DOHH2 (cell line): ENCODE measurements around the gene KCNC4.

ENCODE experiments used
- H3F3A ChIP-seq: fragments of 200-600 bp; sonication (generic), shearing (Covaris generic); 2 replicates; pipeline ENCODE4 v1.6.0; 2016; ENCODE audit warnings: antibody characterized with exemption, mild to moderate bottlenecking; ENCODE audit not compliant: control insufficient read depth, insufficient read depth
- H3K27ac ChIP-seq: fragments of 200-600 bp; sonication (generic); 2 replicates; pipeline ENCODE4 v1.5.1; 2014; ENCODE audit warnings: low read depth, mild to moderate bottlenecking, low read length, moderate library complexity
- H3K27me3 ChIP-seq: fragments of 200-600 bp; sonication (generic); 2 replicates; pipeline ENCODE4 v1.6.1; 2014; ENCODE audit warnings: mild to moderate bottlenecking, low read length, mixed read lengths; ENCODE audit not compliant: control insufficient read depth
- H3K36me3 ChIP-seq: fragments of 200-600 bp; sonication (generic); 2 replicates; pipeline ENCODE4 v1.6.1; 2014; ENCODE audit warnings: mild to moderate bottlenecking, low read length, moderate library complexity, mixed read lengths; ENCODE audit not compliant: control insufficient read depth
- H3K4me1 ChIP-seq: fragments of 200-600 bp; sonication (generic); 2 replicates; pipeline ENCODE4 v1.6.1; 2014; ENCODE audit warnings: mild to moderate bottlenecking, low read length, mixed read lengths; ENCODE audit not compliant: control insufficient read depth
- H3K4me2 ChIP-seq: fragments of 200-600 bp; sonication (generic); 2 replicates; pipeline ENCODE4 v1.6.0; 2014; ENCODE audit warnings: mild to moderate bottlenecking, low read length, moderate library complexity
- H3K4me3 ChIP-seq: fragments of 200-600 bp; sonication (generic); 2 replicates; pipeline ENCODE4 v1.5.1; 2014; ENCODE audit warnings: mild to moderate bottlenecking, low read length, mixed read lengths
- H3K79me2 ChIP-seq: fragments of 200-600 bp; sonication (generic); 2 replicates; pipeline ENCODE4 v1.6.1; 2014; ENCODE audit warnings: mild to moderate bottlenecking, low read length, mixed read lengths; ENCODE audit not compliant: control insufficient read depth
- H3K9me2 ChIP-seq: fragments of 200-600 bp; sonication (generic); replicated peaks from 2 replicates; pipeline ENCODE4 v1.6.1; 2014; ENCODE audit warnings: mild to moderate bottlenecking, low read length, mixed read lengths; ENCODE audit not compliant: control insufficient read depth
- H3K9me3 ChIP-seq: fragments of 200-600 bp; sonication (generic); 2 replicates; pipeline ENCODE4 v1.6.1; 2014; ENCODE audit warnings: antibody characterized with exemption, low read length, mixed read lengths; ENCODE audit not compliant: control insufficient read depth, insufficient read depth
- H4K20me1 ChIP-seq: fragments of 200-600 bp; sonication (generic); 2 replicates; pipeline ENCODE4 v1.6.0; 2014; ENCODE audit warnings: low read depth, mild to moderate bottlenecking, antibody characterized with exemption, low read length, moderate library complexity; ENCODE audit not compliant: control insufficient read depth, insufficient read depth
- CTCF ChIP-seq: fragments of 200-600 bp; sonication (generic); IDR thresholded peaks from one replicate; pipeline ENCODE4 v1.5.1; 2014; ENCODE audit warnings: antibody characterized with exemption, mild to moderate bottlenecking, low read depth, low read length; ENCODE audit not compliant: poor library complexity, severe bottlenecking
- EZH2phosphoT487 ChIP-seq: fragments of 200-600 bp; sonication (generic); IDR thresholded peaks from 2 replicates; pipeline ENCODE4 v1.6.1; 2017; ENCODE audit warnings: borderline replicate concordance, mild to moderate bottlenecking, antibody characterized with exemption, low read length, moderate library complexity, mixed read lengths

KCNC4 gene

GRCh38 chr1:110176299-110176956, 33.7 kb upstream of the KCNC4 start:
- TF ChIP-seq EZH2phosphoT487 (no peak), CTCF (no peak)
- no peak overlapping the region for H3K4me2 ChIP-seq
- no peak overlapping the region for H3K27ac ChIP-seq

GRCh38 chr1:110177775-110178174, 32.3 kb upstream of the KCNC4 start:
- no peaks in the 10 kb centered on the region for H3K79me2 ChIP-seq
- no peak overlapping the region for H3K4me2 ChIP-seq
- H3K36me3 ChIP-seq: no peaks in the 10 kb centered on the region
- peaks cover 15% of the 10 kb centered on the region for H3K27me3 ChIP-seq
- H3K4me3 ChIP-seq: no peak overlapping the region
- no peak overlapping the region for H3K27ac ChIP-seq
- H3K9me2 ChIP-seq: no peaks in the 10 kb centered on the region
- TF ChIP-seq EZH2phosphoT487 (no peak), CTCF (no peak)
- H4K20me1 ChIP-seq: peaks cover 3% of the 10 kb centered on the region; the same call in 1 of the 2 replicates
- H3F3A ChIP-seq: no peaks in the 10 kb centered on the region
- H3K4me1 ChIP-seq: no peaks in the 10 kb centered on the region
- H3K9me3 ChIP-seq: no peaks in the 10 kb centered on the region

More at GRCh38 chr1:110176299-110176956, 33.7 kb upstream of the KCNC4 start:
- Histone ChIP-seq H3K27me3 (peaks cover 12% of the 10 kb centered on the region), H3K36me3 (no peaks in the 10 kb centered on the region), H3K9me2 (no peaks in the 10 kb centered on the region), H3F3A (no peaks in the 10 kb centered on the region), H4K20me1 (peaks cover 3% of the 10 kb centered on the region; the same call in 1 of the 2 replicates), H3K4me1 (no peaks in the 10 kb centered on the region), H3K4me3 (no peak overlapping the region), H3K9me3 (no peaks in the 10 kb centered on the region), H3K79me2 (no peaks in the 10 kb centered on the region)

GRCh38 chr1:110183642-110184167, 26.4 kb upstream of the KCNC4 start:
- Histone ChIP-seq H3K4me1 (no peaks in the 10 kb centered on the region), H3K36me3 (no peaks in the 10 kb centered on the region), H3K4me3 (no peak overlapping the region), H3K79me2 (no peaks in the 10 kb centered on the region), H3K27me3 (peaks cover 21% of the 10 kb centered on the region; the same call in 1 of the 2 replicates), H3K4me2 (no peak overlapping the region), H3K27ac (no peak overlapping the region), H3K9me3 (no peaks in the 10 kb centered on the region), H3F3A (no peaks in the 10 kb centered on the region), H4K20me1 (no peaks in the 10 kb centered on the region), H3K9me2 (no peaks in the 10 kb centered on the region)
- TF ChIP-seq EZH2phosphoT487 (no peak), CTCF (no peak)
